ENCODE measurements around the gene ZMYM1.

Gene ZMYM1

GRCh38 chr1:35079003-35079930 is at the start of gene ZMYM1:
ZMYM1 (plus strand) TSS chr1:35079385; CDS start chr1:35093988, 14,603 bp downstream.
- peak within 1 kb of the TSS; percentile 65 to 78 for H3K4me3 ChIP-seq (replicated peaks in 1 of 2; ENCODE audit: low read depth in 2 of 2, low read length in 2 of 2)
- DNase-seq (ENCODE audit: low read depth in 2 of 2), result peak; percentile 82 to 88
- no peak for TF ChIP-seq CTCF (IDR thresholded peaks at IDR 0.05; ENCODE audit: low read depth, low read length)

GRCh38 chr1:35029761-35030160 is 49.4 kb upstream of the ZMYM1 start:
- TF ChIP-seq CTCF (IDR thresholded peaks at IDR 0.05; ENCODE audit: low read depth, low read length), result no peak
- DNase-seq (ENCODE audit: low read depth in 2 of 2), result peak; percentile 18 to 52
- H3K4me3 ChIP-seq (replicated peaks in 1 of 2; ENCODE audit: low read depth in 2 of 2, low read length in 2 of 2), result peak overlapping the region in 1 of 2 donors; percentile 94

- no peak for TF ChIP-seq CTCF (IDR thresholded peaks at IDR 0.05; ENCODE audit: low read depth, low read length)
- no peak for DNase-seq (ENCODE audit: low read depth in 2 of 2)
- peak overlapping the region; percentile 84 to 94 for H3K4me3 ChIP-seq (replicated peaks in 1 of 2; ENCODE audit: low read depth in 2 of 2, low read length in 2 of 2)
These were observed 48.8 kb upstream of the ZMYM1 start for GRCh38 chr1:35030338-35030737.

GRCh38 chr1:35030756-35031446 is 48.3 kb upstream of the ZMYM1 start:
- peak overlapping the region; percentile 84 to 94 for H3K4me3 ChIP-seq (replicated peaks in 1 of 2; ENCODE audit: low read depth in 2 of 2, low read length in 2 of 2)
- TF ChIP-seq CTCF (IDR thresholded peaks at IDR 0.05; ENCODE audit: low read depth, low read length), result no peak
- DNase-seq (ENCODE audit: low read depth in 2 of 2), result peak; percentile 37 to 61

- TF ChIP-seq CTCF (IDR thresholded peaks at IDR 0.05; ENCODE audit: low read depth, low read length), result no peak
- no peak for DNase-seq (ENCODE audit: low read depth in 2 of 2)
- H3K4me3 ChIP-seq (replicated peaks in 1 of 2; ENCODE audit: low read depth in 2 of 2, low read length in 2 of 2), result peak overlapping the region in 1 of 2 donors; percentile 94
These were observed 46.8 kb upstream of the ZMYM1 start for GRCh38 chr1:35032384-35032739.

- DNase-seq (ENCODE audit: low read depth in 2 of 2), result no peak
- no peak overlapping the region for H3K4me3 ChIP-seq (replicated peaks in 1 of 2; ENCODE audit: low read depth in 2 of 2, low read length in 2 of 2)
- no peak for TF ChIP-seq CTCF (IDR thresholded peaks at IDR 0.05; ENCODE audit: low read depth, low read length)
These were observed 45.8 kb upstream of the ZMYM1 start for GRCh38 chr1:35033346-35033745.

Measured in cardiac fibroblast (primary cell).